ENCODE measurements around the gene TDG.
"Not testable (repeated sequence)": the region's sequence is repeated elsewhere in the genome, so short reads cannot be mapped to it uniquely, and the experiment has no call there.

TDG gene

GRCh38 chr12:104022786-104023185, 57.1 kb downstream of the TDG start:
- DNase-seq (ENCODE audit: low read depth in 2 of 2): no peak

GRCh38 chr12:104023710-104024109, 58.0 kb downstream of the TDG start:
- DNase-seq (ENCODE audit: low read depth in 2 of 2): no peak

GRCh38 chr12:104024348-104024747, 58.7 kb downstream of the TDG start:
- no peak for DNase-seq (ENCODE audit: low read depth in 2 of 2)

- no peak for DNase-seq (ENCODE audit: low read depth in 2 of 2)
Observed at GRCh38 chr12:104025771-104026170, 60.1 kb downstream of the TDG start.

- DNase-seq (ENCODE audit: low read depth in 2 of 2): no peak
Observed at GRCh38 chr12:104026841-104027599, 61.3 kb downstream of the TDG start.

GRCh38 chr12:104030596-104030995, 64.9 kb downstream of the TDG start:
- DNase-seq (ENCODE audit: low read depth in 2 of 2): not testable (repeated sequence)

GRCh38 chr12:104036143-104036542, 70.5 kb downstream of the TDG start:
- not testable (repeated sequence) for DNase-seq (ENCODE audit: low read depth in 2 of 2)

All from stimulated activated CD8-positive, alpha-beta memory T cell treated with anti-CD3 and anti-CD28 coated beads, Interleukin-2, amount 100 ng/mL, for 48 hours (primary cell).